Lower leg skin (tissue), 3 donors: Measurements from ENCODE around the gene NFILZ.
A peak's percentile ranks its signal among the peaks of the same experiment; 100 is the strongest.

Experiments used
- POLR2A ChIP-seq, 2 donors: fragments of 450-650 bp; IDR thresholded peaks; one replicate each; pipeline ENCODE4 v1.6.1; 2016 to 2017; ENCODE audit warnings: antibody characterized with exemption in 2 of 2, mild to moderate bottlenecking in 1 of 2, moderate library complexity in 1 of 2
- TF ChIP-seq, protein P1 (sequence below), 3 donors: fragments of 450-650 bp; IDR thresholded peaks; one replicate each; pipeline ENCODE4 v1.5.1; 2016; ENCODE audit warnings: antibody characterized with exemption in 3 of 3, mild to moderate bottlenecking in 3 of 3, moderate library complexity in 2 of 3

DNA sequence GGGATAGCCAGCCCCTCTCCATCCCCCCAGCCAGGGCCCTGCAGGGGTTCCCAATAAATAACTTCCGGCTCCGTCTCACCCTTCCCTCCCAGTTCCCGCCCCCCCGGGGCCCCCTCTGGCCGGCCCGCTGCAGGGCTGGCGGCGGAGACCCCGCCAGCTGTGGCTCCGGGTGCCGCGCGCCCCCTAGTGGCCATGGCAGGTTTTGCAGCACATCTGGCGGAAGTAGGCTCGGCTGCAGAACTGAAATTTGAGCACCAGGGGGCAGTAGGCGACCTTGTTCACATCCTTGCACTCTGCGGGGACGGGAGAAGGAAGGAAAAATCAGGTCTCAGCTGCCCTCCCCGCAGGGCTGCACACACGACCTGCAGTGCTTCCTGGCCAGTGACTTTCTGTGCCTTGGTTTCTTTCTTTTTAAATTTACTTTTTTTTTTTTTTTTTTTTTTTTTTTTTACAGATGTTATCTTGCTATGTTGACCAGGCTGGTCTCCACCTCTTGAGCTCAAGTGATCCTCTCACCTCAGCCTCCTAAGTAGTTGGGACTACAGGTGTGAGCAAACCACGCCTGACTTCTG lies 49.6 kb upstream of the NFILZ start:
- no peak for TF ChIP-seq POLR2A (IDR thresholded peaks at IDR 0.05)
- TF ChIP-seq, protein P1, sequence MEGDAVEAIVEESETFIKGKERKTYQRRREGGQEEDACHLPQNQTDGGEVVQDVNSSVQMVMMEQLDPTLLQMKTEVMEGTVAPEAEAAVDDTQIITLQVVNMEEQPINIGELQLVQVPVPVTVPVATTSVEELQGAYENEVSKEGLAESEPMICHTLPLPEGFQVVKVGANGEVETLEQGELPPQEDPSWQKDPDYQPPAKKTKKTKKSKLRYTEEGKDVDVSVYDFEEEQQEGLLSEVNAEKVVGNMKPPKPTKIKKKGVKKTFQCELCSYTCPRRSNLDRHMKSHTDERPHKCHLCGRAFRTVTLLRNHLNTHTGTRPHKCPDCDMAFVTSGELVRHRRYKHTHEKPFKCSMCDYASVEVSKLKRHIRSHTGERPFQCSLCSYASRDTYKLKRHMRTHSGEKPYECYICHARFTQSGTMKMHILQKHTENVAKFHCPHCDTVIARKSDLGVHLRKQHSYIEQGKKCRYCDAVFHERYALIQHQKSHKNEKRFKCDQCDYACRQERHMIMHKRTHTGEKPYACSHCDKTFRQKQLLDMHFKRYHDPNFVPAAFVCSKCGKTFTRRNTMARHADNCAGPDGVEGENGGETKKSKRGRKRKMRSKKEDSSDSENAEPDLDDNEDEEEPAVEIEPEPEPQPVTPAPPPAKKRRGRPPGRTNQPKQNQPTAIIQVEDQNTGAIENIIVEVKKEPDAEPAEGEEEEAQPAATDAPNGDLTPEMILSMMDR (IDR thresholded peaks at IDR 0.05), result peak in 1 of 3 donors; percentile 92
